ENCODE measurements around the gene PEX11A. TPM values are rescaled to one million over a fixed set of nuclear protein-coding genes. Genes with fewer than 3 reads are reported as not detected.

Gene PEX11A
- total RNA-seq, 1 experiment from 2014 or later, result 1.3 TPM

DNA sequence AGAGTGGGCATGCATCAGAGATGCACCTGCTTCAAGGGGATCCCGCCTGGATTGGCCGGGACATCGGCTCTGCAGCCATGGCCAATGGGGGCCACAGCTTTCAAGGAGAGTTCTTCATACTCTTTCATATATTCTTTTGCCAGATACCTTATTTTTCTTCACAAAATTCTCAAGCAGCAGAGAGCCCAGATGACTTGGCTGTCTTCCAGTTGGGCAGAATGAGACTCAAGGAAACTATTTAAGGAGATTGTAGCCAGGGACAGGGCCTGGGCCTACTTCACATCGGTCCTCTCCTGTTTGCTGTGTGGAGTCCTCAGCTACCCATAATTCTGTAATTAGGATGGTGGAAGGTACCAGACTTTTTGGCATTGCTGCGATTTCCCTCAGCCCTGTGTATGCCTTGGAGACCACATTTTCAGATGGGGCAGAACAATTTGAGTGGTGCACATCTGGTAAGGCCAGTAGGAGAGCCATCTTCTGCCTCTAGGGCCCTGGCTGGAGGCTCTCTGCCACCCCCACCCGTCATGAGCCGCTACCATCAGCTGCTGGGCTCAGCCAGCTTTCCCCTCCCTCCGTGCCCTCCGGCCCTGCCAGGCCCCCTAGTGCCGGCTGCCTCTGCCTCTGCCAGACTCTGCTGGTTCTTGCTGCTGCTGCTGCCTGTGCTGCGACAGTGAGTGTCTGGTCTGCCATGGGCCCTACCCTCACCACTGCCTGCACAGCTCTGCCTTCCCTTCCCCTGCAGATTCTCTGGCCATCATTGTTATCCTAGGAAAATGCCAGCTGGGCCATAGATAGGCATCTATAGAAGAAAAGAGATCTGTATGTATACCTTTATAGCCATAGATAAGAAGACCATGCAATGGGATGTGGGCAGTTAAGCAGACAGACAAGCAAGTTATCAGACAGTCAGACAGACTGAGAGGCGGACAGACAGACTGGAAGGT lies 18.1 kb downstream of the PEX11A start:
- peak; percentile 42 for DNase-seq
- Histone ChIP-seq H2BK120ac (ENCODE audit: low read depth, low read length, poor library complexity, severe bottlenecking) (no peak overlapping the region), H3K4ac (ENCODE audit: low read depth, low read length) (no peak overlapping the region)

More for the DNA sequence above, 18.1 kb downstream of the PEX11A start:
- Mint-ChIP-seq H3K27me3 (ENCODE audit: low read depth) (peaks cover 24% of the 10 kb centered on the region), H3K4me1 (peaks cover 4 to 8% of the 10 kb centered on the region in 2 experiments; a peak in 2 of 4 replicates), H3K4me3 (no peak overlapping the region), H3K36me3 (ENCODE audit: insufficient read depth in 1 of 3, low read depth in 3 of 3) (no peaks in the 10 kb centered on the region; a peak in 1 of 7 replicates), H3K9me3 (no peaks in the 10 kb centered on the region), H3K27ac (no peak overlapping the region)
- H3K9ac ChIP-seq (ENCODE audit: extremely low read depth, insufficient read length, low read length), result no peak overlapping the region
- H2BK12ac ChIP-seq (ENCODE audit: insufficient read length, low read depth, low read length), result no peak overlapping the region
- no peak overlapping the region for H3K4me2 ChIP-seq (ENCODE audit: insufficient read depth, insufficient read length, low read length)
- H2BK15ac ChIP-seq (ENCODE audit: low read depth, low read length), result no peak overlapping the region
- no CpG with 5 or more reads among the region's 12 CpGs for WGBS (ENCODE audit: extremely low coverage, insufficient read length, low lambda C conversion rate)
- H3K79me1 ChIP-seq (ENCODE audit: insufficient read depth, low read depth, low read length, poor library complexity, severe bottlenecking), result no peaks in the 10 kb centered on the region
- no peaks in the 10 kb centered on the region for H3K9me3 ChIP-seq (ENCODE audit: control insufficient read depth, low read depth, low read length)
- H4K20me1 ChIP-seq (ENCODE audit: control insufficient read depth, insufficient read depth, insufficient read length), result no peaks in the 10 kb centered on the region
- no peaks in the 10 kb centered on the region for H3K4me1 ChIP-seq (ENCODE audit: insufficient read depth, low read length)
- no peak overlapping the region for H2AK5ac ChIP-seq (ENCODE audit: insufficient read length, low read length)
- H2BK5ac ChIP-seq (ENCODE audit: insufficient read length, low read length), result no peak overlapping the region
- no peak overlapping the region for H4K8ac ChIP-seq (replicated peaks; ENCODE audit: insufficient read length, low read depth, low read length)
- H3K23ac ChIP-seq (ENCODE audit: insufficient read length, low read depth, low read length), result no peak overlapping the region
- no peak overlapping the region for H4K5ac ChIP-seq (ENCODE audit: insufficient read length, low read depth, low read length)
- H3K18ac ChIP-seq (ENCODE audit: insufficient read length, low read depth, low read length), result no peak overlapping the region
- H2AFZ ChIP-seq (ENCODE audit: low read length), result no peak overlapping the region
- no peak overlapping the region for H3K56ac ChIP-seq (ENCODE audit: insufficient read length, low read depth, low read length)
- H3K79me2 ChIP-seq (ENCODE audit: insufficient read depth, low read length), result no peaks in the 10 kb centered on the region
- H3K27me3 ChIP-seq (ENCODE audit: insufficient read depth, low read length), result no peaks in the 10 kb centered on the region
- no peaks in the 10 kb centered on the region for H3K23me2 ChIP-seq (ENCODE audit: insufficient read length, low read depth, low read length, poor library complexity, severe bottlenecking)
- no peak overlapping the region for H4K91ac ChIP-seq (ENCODE audit: insufficient read length, low read depth, low read length)
- no peak overlapping the region for H3K14ac ChIP-seq (ENCODE audit: insufficient read depth, low read length)
- TF ChIP-seq, protein P1, sequence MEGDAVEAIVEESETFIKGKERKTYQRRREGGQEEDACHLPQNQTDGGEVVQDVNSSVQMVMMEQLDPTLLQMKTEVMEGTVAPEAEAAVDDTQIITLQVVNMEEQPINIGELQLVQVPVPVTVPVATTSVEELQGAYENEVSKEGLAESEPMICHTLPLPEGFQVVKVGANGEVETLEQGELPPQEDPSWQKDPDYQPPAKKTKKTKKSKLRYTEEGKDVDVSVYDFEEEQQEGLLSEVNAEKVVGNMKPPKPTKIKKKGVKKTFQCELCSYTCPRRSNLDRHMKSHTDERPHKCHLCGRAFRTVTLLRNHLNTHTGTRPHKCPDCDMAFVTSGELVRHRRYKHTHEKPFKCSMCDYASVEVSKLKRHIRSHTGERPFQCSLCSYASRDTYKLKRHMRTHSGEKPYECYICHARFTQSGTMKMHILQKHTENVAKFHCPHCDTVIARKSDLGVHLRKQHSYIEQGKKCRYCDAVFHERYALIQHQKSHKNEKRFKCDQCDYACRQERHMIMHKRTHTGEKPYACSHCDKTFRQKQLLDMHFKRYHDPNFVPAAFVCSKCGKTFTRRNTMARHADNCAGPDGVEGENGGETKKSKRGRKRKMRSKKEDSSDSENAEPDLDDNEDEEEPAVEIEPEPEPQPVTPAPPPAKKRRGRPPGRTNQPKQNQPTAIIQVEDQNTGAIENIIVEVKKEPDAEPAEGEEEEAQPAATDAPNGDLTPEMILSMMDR (conservative IDR thresholded peaks at IDR 0.05), result no peak
- H3T11ph ChIP-seq (ENCODE audit: low read length), result no peak overlapping the region
- no peak overlapping the region for H2BK20ac ChIP-seq (ENCODE audit: low read depth, low read length, poor library complexity, severe bottlenecking)
- no peak overlapping the region for H3K27ac ChIP-seq (ENCODE audit: insufficient read length, low read depth, low read length)

All from H9 (cell line).